HEK293T (cell line): ENCODE results near the gene RSPO1.

Experiments used
- BHLHE40 ChIP-seq: fragments of 450-650 bp; IDR thresholded peaks from 2 replicates; pipeline ENCODE4 v1.6.1; 2016; ENCODE audit warnings: mild to moderate bottlenecking, moderate library complexity, borderline replicate concordance
- CTBP1 ChIP-seq: fragments of 450-650 bp; IDR thresholded peaks from 2 replicates; pipeline ENCODE4 v1.6.1; 2016; ENCODE audit warnings: borderline replicate concordance
- ELF4 ChIP-seq: fragments of 450-650 bp; IDR thresholded peaks from 2 replicates; pipeline ENCODE4 v1.6.1; 2017; ENCODE audit warnings: antibody characterized with exemption
- FOXA1 ChIP-seq: fragments of 450-650 bp; IDR thresholded peaks from 2 replicates; pipeline ENCODE4 v1.6.1; 2016; ENCODE audit warnings: mild to moderate bottlenecking
- PKNOX1 ChIP-seq: fragments of 450-650 bp; IDR thresholded peaks from 2 replicates; pipeline ENCODE4 v1.6.1; 2016
- SUZ12 ChIP-seq: fragments of 450-650 bp; IDR thresholded peaks from 2 replicates; pipeline ENCODE4 v1.6.1; 2016; ENCODE audit warnings: mild to moderate bottlenecking

GRCh38 chr1:37621326-37621870, 13.3 kb downstream of the RSPO1 start:
- TF ChIP-seq FOXA1, result no peak
- TF ChIP-seq CTBP1, result no peak
- TF ChIP-seq ELF4, result no peak
- no peak for TF ChIP-seq SUZ12
- no peak for TF ChIP-seq BHLHE40
- TF ChIP-seq PKNOX1, result no peak
